Fibroblast of skin of right quadriceps (primary cell): ENCODE results near the gene CAMTA1.

Experiments used
- DNase-seq: peaks from one replicate; pipeline ENCODE4 v3.0.0-alpha.2; 2013

The CAMTA1 gene

GRCh38 chr1:7617826-7618225 is 832.6 kb downstream of the CAMTA1 start:
- DNase-seq = no peak

DNA sequence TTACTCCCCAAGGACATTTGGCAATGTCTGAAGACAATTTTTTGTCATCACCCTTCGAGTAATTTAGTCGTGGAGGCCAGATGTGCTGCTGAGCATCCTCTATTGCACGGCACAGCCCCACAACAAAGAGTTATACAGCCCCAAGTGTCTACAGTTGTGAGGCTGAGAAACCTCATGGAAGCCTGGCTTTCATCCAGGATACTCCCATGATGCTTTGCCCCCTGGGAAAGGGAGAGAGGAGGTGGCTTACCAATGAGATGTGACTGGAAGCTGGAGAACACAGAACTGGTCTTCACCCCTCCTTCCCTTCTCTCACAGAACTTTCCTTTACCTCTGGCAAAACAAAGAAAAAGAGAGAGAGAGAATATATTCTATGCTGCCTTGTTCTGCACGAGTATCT is 834.9 kb downstream of the CAMTA1 start:
- DNase-seq = no peak

DNA sequence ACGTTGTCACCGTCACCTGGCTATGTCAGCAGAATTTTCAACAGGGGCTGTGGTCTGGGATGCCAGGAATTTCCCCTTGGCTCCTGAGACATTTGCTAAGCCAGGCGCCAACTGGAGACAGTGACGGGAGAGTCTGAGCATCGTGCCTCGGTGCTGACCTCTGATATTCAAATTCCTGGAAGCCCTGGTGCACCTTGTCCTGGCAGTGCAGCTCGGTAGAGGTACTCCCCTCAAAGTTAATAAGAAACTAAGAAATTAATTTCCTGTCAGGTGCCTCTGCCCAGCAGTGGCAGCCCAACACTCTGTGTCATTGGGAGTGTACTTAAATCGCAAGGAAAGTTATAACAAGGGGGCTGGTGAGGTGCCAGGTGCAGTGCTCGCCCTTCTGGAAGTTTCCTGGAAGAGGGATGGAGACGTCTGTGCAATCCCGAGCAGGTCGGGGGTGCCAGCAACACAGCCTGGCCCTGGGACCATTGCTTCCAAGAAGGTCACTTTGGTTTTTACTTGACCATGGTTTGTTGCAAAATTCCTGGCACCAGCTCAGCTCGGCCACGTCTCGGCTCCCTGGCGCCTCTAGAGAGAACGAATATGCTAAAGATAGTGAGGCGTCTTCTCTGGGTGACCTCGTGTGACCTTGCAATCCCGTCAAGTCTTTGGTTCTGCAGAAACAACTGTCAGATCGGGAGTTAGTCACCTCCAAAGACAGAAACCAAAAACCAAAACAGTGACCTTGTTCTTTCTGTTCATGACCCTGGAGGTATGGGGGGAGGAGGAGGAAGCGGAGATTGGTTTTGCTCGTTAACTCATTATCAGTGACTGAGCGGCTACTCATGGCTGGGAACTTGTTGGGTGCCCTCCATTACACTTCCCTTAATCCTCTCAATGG is 836.3 kb downstream of the CAMTA1 start:
- DNase-seq = no peak

DNA sequence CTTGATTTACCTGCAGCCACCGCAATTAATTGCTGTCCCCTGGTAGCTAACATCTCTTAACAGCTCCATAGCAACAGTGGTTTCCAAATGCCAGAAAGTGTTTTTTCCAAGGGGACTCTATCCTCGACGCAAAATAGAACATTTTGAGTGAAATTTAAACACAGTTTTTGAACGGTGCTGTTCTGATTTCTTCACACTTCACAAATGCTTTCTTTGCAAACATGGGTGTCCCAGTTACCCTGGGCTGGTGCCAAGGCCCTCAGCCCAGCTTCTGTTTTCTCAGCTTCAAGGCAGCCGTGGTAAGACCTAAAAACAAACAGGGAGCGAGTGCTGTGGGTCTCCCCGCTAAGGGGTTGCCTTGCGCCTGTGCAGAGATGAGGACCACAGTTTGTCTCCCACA is 838.6 kb downstream of the CAMTA1 start:
- DNase-seq = no peak

DNA sequence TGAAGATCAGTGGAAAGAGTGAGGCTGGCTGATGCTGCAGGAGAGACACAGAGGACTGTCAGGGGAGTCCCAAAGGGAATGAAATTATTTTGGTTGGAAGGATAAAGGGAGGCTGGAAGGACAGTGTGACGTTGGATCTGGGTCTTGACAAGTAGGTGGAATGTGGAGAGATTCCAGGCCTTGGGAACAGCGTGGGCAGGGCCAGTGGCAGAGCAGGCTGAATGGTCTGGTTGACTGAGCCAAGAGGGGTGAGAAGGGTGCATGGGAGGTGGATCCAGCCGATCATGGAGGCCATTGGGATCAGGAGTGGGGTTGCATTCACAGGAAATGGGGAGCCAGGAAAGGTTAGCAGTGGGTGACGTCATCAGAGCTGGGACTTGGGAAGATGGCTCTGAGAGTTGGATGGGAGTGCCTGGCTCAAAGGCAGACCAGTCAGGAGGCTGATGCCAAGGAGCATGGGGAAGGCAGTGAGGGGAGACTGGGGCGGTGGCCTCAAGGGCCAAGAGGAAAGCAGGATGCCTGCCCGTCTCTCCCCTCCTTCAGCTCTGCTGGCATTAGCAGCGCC is 839.6 kb downstream of the CAMTA1 start:
- no peak for DNase-seq

GRCh38 chr1:7625401-7625800 is 840.1 kb downstream of the CAMTA1 start:
- DNase-seq = no peak

DNA sequence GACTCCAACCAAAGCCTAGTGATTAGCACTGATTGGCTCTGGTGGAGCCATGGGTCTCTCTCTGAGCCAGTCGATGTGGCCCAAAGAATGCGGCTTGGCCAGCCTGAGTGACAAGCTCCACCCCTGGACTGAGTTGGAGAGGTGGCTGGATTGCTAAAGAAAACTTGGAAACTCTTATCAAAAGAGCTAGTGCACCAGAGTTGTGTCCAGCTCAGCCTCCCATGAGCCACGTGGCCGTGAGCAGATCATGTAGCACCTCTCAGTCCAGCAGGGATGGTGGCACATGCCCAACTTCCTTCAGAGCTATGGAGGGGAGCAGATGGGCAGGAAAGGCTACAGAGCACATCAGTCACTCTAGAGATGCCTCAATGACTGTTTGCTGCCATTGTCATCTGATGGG is 843.0 kb downstream of the CAMTA1 start:
- DNase-seq = no peak

GRCh38 chr1:7629011-7629410 is 843.8 kb downstream of the CAMTA1 start:
- no peak for DNase-seq

- no peak for DNase-seq
Measured at GRCh38 chr1:7629465-7630195, 844.4 kb downstream of the CAMTA1 start.

- no peak for DNase-seq
Measured at GRCh38 chr1:7630378-7630777, 845.1 kb downstream of the CAMTA1 start.

- no peak for DNase-seq
Measured at GRCh38 chr1:7632176-7632575, 846.9 kb downstream of the CAMTA1 start.

DNA sequence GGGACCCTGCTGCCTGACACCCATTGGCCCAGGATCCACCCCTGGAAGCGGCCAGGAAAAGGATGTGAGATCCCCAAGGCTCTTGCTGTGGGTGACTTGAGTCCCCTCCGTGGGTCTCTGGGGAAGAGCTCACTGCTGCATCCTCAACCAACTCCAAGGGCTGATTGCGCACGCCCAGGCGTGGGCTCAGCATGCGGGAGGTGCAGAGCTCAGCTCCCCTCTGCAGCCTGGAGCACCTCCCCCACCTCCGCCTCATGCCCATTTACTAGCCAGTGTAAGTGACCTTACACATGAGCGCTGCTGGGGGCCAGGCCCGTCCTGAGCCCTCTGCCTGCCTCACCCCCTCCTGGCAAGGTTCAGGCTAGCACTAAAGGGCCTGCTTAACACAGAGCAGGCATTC is 847.4 kb downstream of the CAMTA1 start:
- no peak for DNase-seq

DNA sequence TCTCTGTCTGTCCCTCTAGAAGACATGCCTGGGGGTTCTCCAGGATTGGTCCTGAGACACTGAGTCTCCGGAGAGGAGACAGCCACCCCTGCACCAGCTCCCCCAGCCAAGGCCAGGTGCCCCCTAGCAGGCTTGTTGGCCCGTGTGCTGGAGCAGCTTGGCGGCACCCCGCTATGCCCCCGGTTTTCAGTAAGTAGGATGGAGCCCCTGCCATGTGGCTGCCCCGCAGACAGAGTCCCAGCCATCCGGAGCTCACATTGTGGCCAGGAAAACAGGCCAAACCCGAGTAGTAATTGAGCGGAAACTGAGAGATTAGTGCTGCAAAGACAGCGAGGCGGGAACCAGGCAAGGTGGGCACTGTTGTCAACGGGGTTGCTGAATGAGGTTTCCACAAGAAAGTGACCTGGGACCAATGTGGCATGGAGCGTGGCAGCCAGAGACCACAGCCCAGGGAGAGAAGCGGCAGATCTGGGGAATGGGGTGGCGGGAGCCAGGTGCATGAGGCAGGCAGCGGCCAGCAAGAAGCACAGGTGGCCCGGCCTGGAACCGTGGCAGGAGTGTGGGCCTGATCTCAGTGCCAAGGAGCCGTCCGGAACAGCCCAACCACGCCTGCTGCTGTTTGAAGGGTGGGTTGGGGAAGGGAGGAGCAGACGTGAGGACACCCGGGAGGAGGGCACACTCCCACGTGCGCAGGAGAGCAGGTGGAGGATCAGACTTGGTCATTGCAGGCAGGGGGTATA is 848.4 kb downstream of the CAMTA1 start:
- no peak for DNase-seq

GRCh38 chr1:7634546-7635240 is 849.4 kb downstream of the CAMTA1 start:
- no peak for DNase-seq

DNA sequence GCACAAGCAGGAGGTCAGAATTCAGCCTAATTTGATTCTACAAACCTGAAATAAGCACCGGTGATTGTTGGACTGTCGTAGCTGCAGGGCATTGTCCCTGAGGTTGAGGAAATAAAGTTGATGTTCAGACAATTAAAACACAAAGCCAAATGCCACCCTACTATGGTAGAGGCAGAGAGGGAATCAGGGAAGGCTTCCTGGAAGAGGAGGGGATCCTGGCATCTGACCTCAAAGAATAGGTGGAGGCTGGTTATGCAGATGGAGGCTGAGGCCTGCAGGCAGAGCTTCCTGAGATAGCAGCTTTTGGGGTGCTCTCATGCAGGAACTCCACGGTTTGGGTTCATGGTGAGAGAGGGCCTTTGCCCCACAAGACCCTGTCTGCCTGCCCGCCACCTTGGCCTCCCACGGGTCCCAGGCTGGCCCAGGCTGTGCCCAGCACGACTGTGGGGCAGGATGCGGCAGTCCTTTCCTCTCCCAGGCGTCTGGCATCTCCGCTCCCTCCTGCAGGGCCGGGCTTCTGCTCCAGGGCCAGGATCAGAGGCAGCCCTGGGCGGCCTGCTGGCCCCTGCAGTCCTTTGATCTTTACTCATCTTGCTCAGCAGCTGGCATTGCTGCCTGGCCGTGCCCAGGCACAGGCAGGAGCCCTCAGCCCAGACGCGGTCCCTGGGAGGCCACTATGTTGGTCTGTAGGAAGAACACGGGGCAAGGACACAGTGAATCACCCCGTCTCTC is 851.7 kb downstream of the CAMTA1 start:
- DNase-seq = no peak

- no peak for DNase-seq
Measured at GRCh38 chr1:7638078-7638477, 852.8 kb downstream of the CAMTA1 start.

GRCh38 chr1:7639435-7640131 is 854.3 kb downstream of the CAMTA1 start:
- DNase-seq = no peak

DNA sequence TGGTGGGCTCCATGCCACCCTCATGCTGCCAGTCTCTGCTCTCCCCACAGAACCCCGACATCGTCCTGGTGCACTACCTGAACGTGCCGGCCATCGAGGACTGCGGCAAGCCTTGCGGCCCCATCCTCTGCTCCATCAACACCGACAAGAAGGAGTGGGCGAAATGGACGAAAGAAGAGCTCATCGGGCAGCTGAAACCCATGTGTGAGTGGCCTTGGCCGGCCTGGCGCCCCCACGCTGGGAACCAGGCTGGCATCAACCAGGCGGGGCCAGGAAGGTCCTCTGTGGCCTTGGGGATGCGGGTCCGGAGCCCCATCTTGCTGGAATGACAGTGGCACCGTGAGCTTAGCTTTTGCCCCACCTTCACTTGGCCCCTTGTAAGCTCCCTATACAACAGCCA is 855.1 kb downstream of the CAMTA1 start:
- DNase-seq = no peak

- no peak for DNase-seq
Measured at GRCh38 chr1:7640920-7641585, 855.8 kb downstream of the CAMTA1 start.

DNA sequence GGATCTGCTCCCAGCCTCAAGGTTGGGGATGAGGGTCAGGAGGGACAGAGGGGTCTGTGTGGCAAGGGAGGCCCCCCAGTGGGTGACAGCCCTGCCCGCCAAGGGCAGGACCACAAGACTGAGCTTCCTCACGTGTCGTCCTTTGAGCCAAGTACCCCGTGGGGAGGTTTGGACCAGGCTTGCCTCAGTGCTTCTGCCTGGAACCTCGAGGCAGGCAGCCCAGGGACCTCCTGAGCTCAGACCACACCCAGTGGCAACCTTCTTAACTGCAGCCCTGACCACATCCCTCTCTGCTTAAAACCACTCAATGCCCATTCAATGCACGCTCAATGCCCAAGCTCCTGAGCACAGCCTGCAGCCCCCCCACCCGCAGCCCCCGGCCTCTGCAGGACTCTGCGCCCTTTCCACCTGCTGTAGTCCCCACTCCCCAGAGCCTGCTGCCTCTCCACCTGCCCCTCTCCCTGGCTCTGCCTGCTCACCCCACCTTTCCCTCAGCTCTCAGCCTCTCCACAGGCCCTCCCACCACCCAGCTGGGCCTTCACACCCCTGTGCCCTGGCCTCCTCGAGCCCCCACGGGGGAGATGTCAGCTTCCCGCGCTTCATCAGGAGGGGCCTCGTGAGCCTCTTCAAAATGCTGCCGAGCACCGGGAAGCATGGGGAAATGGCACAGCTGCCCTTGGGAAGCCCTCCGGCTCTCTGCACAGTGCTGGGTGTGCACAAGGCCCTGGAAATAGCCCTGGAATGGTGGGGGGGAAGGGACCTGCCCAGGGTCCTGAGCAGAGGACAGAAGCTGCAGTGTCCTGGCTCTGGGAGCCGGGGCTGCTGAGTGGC is 856.5 kb downstream of the CAMTA1 start:
- no peak for DNase-seq
